H7 (cell line): ENCODE measurements around the gene EPHA10. TPM values are rescaled to one million over a fixed set of nuclear protein-coding genes. Genes with fewer than 3 reads are reported as not detected.
"Not testable (repeated sequence)": the region's sequence is repeated elsewhere in the genome, so short reads cannot be mapped to it uniquely, and the experiment has no call there.

Experiments used
- DNase-seq: peaks from one replicate; pipeline ENCODE4 v3.0.0; 2012
- H3K27me3 ChIP-seq: 2 replicates; pipeline ENCODE4 v1.6.0; 2011; ENCODE audit warnings: mild to moderate bottlenecking, low read length; ENCODE audit not compliant: control insufficient read depth, insufficient read depth
- H3K36me3 ChIP-seq: replicated peaks from 2 replicates; pipeline ENCODE4 v1.5.1; 2011; ENCODE audit warnings: low read length; ENCODE audit not compliant: control insufficient read depth, insufficient read depth
- H3K4me3 ChIP-seq: 2 replicates; pipeline ENCODE4 v1.5.1; 2011; ENCODE audit warnings: low read depth, mild to moderate bottlenecking, control low read depth, low read length, moderate library complexity; ENCODE audit not compliant: insufficient read depth
- total RNA-seq: library from RNA; depleted of rRNA; stranded (reverse); fragments of >200 nt; shearing (Covaris generic); gene quantifications from 2 replicates; pipeline ENCODE4 v1.2.3, GENCODE V29; 2014

EPHA10 gene
- total RNA-seq, 1 experiment from 2014 or later: 0.21 TPM

GRCh38 chr1:37692834-37693175, 72.1 kb downstream of the EPHA10 start:
- Histone ChIP-seq H3K36me3 (peaks cover 30% of the 10 kb centered on the region), H3K4me3 (peak overlapping the region; percentile 95), H3K27me3 (peaks cover 9% of the 10 kb centered on the region; the same call in 1 of the 2 replicates)
- DNase-seq: no peak

DNA sequence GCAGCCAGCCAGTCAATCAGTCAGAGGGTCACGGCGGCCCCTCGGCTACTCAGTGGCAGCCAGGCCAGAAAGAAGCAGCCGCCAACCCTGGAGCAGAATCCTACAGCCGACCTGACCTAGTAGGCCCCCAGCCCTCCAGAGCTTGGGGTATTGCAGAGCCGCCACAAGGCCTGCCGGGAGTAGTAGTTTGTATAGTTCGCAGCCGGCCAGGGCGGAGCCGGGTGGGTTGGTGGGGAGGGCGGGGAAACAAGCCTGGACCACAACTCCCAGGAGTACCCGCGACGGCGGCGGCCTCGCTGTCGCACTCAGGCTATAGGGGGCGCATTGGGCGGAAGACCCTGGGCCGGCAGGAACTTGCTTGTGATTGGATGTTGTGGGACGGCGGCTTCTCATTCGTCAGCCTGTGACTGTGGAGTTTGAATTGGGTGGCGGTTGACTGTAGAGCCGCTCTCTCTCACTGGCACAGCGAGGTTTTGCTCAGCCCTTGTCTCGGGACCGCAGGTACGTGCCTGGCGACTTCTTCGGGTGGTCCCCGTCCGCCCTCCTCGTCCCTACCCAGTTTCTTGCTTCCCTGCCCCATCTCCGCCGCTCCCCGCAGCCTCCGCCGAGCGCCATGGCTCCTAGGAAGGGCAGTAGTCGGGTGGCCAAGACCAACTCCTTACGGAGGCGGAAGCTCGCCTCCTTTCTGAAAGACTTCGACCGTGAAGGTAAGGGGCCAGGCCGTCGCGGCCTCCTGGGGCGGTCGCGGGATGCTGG, 72.7 kb downstream of the EPHA10 start, which contains the start of gene CDCA8:
CDCA8 (plus strand) TSS at position 439 of the 756 bp plus-strand sequence; CDS start at position 614, 175 bp downstream.
- peaks cover 9% of the 10 kb centered on the region; the same call in 1 of the 2 replicates for H3K27me3 ChIP-seq
- peaks cover 30% of the 10 kb centered on the region for H3K36me3 ChIP-seq
- H3K4me3 ChIP-seq: peak within 1 kb of the TSS; percentile 95
- peak; percentile 99 for DNase-seq

- H3K27me3 ChIP-seq: peaks cover 9% of the 10 kb centered on the region; the same call in 1 of the 2 replicates
- peaks cover 28% of the 10 kb centered on the region for H3K36me3 ChIP-seq
- no peak for DNase-seq
- peak overlapping the region; percentile 84 for H3K4me3 ChIP-seq
Measured at GRCh38 chr1:37691497-37692077, 73.3 kb downstream of the EPHA10 start.

GRCh38 chr1:37688926-37689325, 76.0 kb downstream of the EPHA10 start:
- no peak for DNase-seq
- Histone ChIP-seq H3K4me3 (no peak overlapping the region; the same call in 1 of the 2 replicates), H3K27me3 (peaks cover 9% of the 10 kb centered on the region; the same call in 1 of the 2 replicates), H3K36me3 (peaks cover 24% of the 10 kb centered on the region)

GRCh38 chr1:37687764-37688163, 77.2 kb downstream of the EPHA10 start:
- H3K4me3 ChIP-seq, H3K27me3 ChIP-seq, DNase-seq: not testable (repeated sequence)
- peaks cover 31% of the 10 kb centered on the region for H3K36me3 ChIP-seq

DNA sequence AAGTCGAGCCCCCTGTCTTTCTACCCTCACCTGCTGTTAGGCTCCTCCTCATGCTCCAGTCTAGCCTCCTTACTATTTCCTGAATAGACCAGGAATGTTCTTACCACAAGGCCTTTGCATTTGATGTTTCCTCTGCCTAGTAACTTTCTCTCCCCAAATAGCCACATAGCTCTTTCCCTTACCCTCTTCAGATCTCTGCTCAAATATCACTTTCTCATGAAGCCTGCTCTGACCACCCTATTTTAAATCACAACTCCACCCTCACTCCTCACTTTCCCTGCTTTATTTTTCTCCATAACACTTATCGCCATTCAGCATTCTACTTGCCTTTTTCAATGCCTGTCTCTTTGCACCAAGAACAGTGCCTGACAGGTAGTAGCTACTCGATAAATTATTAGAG, 79.2 kb downstream of the EPHA10 start:
- H3K27me3 ChIP-seq: no peaks in the 10 kb centered on the region
- DNase-seq: no peak
- H3K4me3 ChIP-seq: no peak overlapping the region
- peaks cover 34% of the 10 kb centered on the region for H3K36me3 ChIP-seq

DNA sequence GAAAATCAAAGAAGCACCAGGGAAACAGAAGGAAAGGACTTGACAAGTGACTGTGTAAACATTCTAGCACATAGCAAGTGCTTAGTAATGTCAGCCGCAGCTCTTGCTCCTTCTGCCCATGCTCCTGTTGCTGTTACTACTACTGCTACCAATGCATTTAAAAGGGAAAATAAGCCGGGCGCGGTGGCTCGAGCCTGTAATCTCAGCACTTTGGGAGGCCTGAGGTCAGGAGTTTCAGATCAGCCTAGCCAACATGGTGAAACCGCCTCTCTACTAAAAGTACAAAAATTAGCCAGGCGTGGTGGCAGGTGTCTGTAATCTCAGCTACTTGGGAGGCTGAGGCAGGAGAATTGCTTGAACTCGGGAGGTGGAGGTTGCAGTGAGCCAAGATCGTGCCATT, 80.7 kb downstream of the EPHA10 start:
- not testable (repeated sequence) for H3K27me3 ChIP-seq, H3K4me3 ChIP-seq, DNase-seq
- peaks cover 34% of the 10 kb centered on the region for H3K36me3 ChIP-seq

- no peaks in the 10 kb centered on the region; the same call in 1 of the 2 replicates for H3K27me3 ChIP-seq
- DNase-seq: peak; percentile 75
- peaks cover 25% of the 10 kb centered on the region for H3K36me3 ChIP-seq
- H3K4me3 ChIP-seq: no peak overlapping the region
Measured at GRCh38 chr1:37682334-37682987, 82.5 kb downstream of the EPHA10 start.

- no peak for DNase-seq
- Histone ChIP-seq H3K36me3 (peaks cover 17% of the 10 kb centered on the region), H3K27me3 (no peaks in the 10 kb centered on the region; the same call in 1 of the 2 replicates), H3K4me3 (no peak overlapping the region)
Measured at GRCh38 chr1:37680933-37681332, 84.0 kb downstream of the EPHA10 start.

GRCh38 chr1:37677808-37678207, 87.1 kb downstream of the EPHA10 start:
- peaks cover 3% of the 10 kb centered on the region for H3K36me3 ChIP-seq
- H3K4me3 ChIP-seq: no peak overlapping the region
- H3K27me3 ChIP-seq: no peaks in the 10 kb centered on the region; the same call in 1 of the 2 replicates
- DNase-seq: no peak

DNA sequence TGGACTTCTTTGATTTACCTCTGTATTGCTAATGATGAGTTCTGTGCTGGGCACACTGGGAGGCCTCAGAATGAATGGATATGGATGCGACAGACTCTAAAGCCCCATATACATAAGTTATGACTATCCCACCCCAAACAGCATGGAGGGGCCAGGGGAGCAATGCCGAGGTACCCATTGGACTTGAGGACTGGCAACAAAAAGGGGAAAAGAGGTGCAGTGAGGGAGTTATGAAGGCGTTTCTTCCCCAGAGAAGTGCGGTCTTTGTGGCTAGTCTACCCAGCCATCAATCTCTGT, 87.8 kb downstream of the EPHA10 start:
- Histone ChIP-seq H3K27me3 (peaks cover 3% of the 10 kb centered on the region; the same call in 1 of the 2 replicates), H3K36me3 (no peaks in the 10 kb centered on the region; the same call in 1 of the 2 replicates), H3K4me3 (no peak overlapping the region)
- DNase-seq: no peak

GRCh38 chr1:37676281-37677142, 88.4 kb downstream of the EPHA10 start:
- no peaks in the 10 kb centered on the region; the same call in 1 of the 2 replicates for H3K36me3 ChIP-seq

GRCh38 chr1:37673920-37674319, 91.0 kb downstream of the EPHA10 start:
- Histone ChIP-seq H3K27me3 (peaks cover 12% of the 10 kb centered on the region), H3K36me3 (no peaks in the 10 kb centered on the region), H3K4me3 (no peak overlapping the region)
- DNase-seq: no peak

More at GRCh38 chr1:37676281-37677142, 88.4 kb downstream of the EPHA10 start:
- H3K4me3 ChIP-seq: no peak overlapping the region
- peaks cover 3% of the 10 kb centered on the region; the same call in 1 of the 2 replicates for H3K27me3 ChIP-seq
- no peak for DNase-seq
